Measurements from ENCODE around the gene AGAP1.

The AGAP1 gene

GRCh38 chr2:235533198-235533597 lies 39.4 kb downstream of the AGAP1 start:
- no peak for DNase-seq (ENCODE audit: low spot score)

GRCh38 chr2:235533616-235534385 lies 40.0 kb downstream of the AGAP1 start:
- DNase-seq (ENCODE audit: low spot score): no peak

GRCh38 chr2:235534678-235535422 lies 41.0 kb downstream of the AGAP1 start:
- no peak for DNase-seq (ENCODE audit: low spot score)

GRCh38 chr2:235535423-235536130 lies 41.7 kb downstream of the AGAP1 start:
- DNase-seq (ENCODE audit: low spot score): no peak

- no peak for DNase-seq (ENCODE audit: low spot score)
Observed at GRCh38 chr2:235536711-235537110, 42.9 kb downstream of the AGAP1 start.

- DNase-seq (ENCODE audit: low spot score): no peak
Observed at GRCh38 chr2:235537186-235537585, 43.3 kb downstream of the AGAP1 start.

GRCh38 chr2:235537587-235537986 lies 43.7 kb downstream of the AGAP1 start:
- no peak for DNase-seq (ENCODE audit: low spot score)

GRCh38 chr2:235538144-235538639 lies 44.3 kb downstream of the AGAP1 start:
- DNase-seq (ENCODE audit: low spot score): no peak

- DNase-seq (ENCODE audit: low spot score): no peak
Observed at GRCh38 chr2:235538981-235539380, 45.1 kb downstream of the AGAP1 start.

- DNase-seq (ENCODE audit: low spot score): no peak
Observed at GRCh38 chr2:235539773-235540172, 45.9 kb downstream of the AGAP1 start.

GRCh38 chr2:235541016-235541415 lies 47.2 kb downstream of the AGAP1 start:
- DNase-seq (ENCODE audit: low spot score): no peak

GRCh38 chr2:235541838-235542549 lies 48.2 kb downstream of the AGAP1 start:
- DNase-seq (ENCODE audit: low spot score): no peak

- DNase-seq (ENCODE audit: low spot score): no peak
Observed at GRCh38 chr2:235542733-235543127, 48.9 kb downstream of the AGAP1 start.

GRCh38 chr2:235543128-235543750 lies 49.4 kb downstream of the AGAP1 start:
- DNase-seq (ENCODE audit: low spot score): no peak

GRCh38 chr2:235543851-235544688 lies 50.2 kb downstream of the AGAP1 start:
- DNase-seq (ENCODE audit: low spot score): no peak

- no peak for DNase-seq (ENCODE audit: low spot score)
Observed at GRCh38 chr2:235544689-235544969, 50.8 kb downstream of the AGAP1 start.

- DNase-seq (ENCODE audit: low spot score): no peak
Observed at GRCh38 chr2:235545339-235546150, 51.7 kb downstream of the AGAP1 start.

- DNase-seq (ENCODE audit: low spot score): no peak
Observed at GRCh38 chr2:235546151-235546435, 52.2 kb downstream of the AGAP1 start.

- no peak for DNase-seq (ENCODE audit: low spot score)
Observed at GRCh38 chr2:235546436-235546835, 52.6 kb downstream of the AGAP1 start.

GRCh38 chr2:235549735-235550377 lies 56.0 kb downstream of the AGAP1 start:
- DNase-seq (ENCODE audit: low spot score): no peak

Measured in CD4-positive, alpha-beta T cell treated with Interleukin-6 at 100 ng/mL for 8 hours (primary cell).